ENCODE data around the gene TMEM30B. TPM values are rescaled to one million over a fixed set of nuclear protein-coding genes. Genes with fewer than 3 reads are reported as not detected.

The TMEM30B gene
- total RNA-seq, 1 experiment from 2014 or later: 0.12 TPM

- no TSS peak for BruUV-seq (replicated peaks)
- H3K9ac ChIP-seq (ENCODE audit: low read length): no peak overlapping the region
- H3K79me2 ChIP-seq (ENCODE audit: insufficient read depth, low read length): no peaks in the 10 kb centered on the region
- DNase-seq (ENCODE audit: low read depth, low spot score) (no peak), ATAC-seq (no peak)
- TF ChIP-seq TCF7L2 (IDR thresholded peaks at IDR 0.05; ENCODE audit: borderline replicate concordance, extremely low read depth, insufficient read depth, insufficient read length) (no peak), MAX (IDR thresholded peaks at IDR 0.05) (no peak), POLR2AphosphoS5 (IDR thresholded peaks at IDR 0.05; ENCODE audit: low read depth, low read length) (no peak), EGR1 (IDR thresholded peaks at IDR 0.05; ENCODE audit: low read depth) (no peak), ZNF274 (IDR thresholded peaks at IDR 0.05; ENCODE audit: low read depth, low read length) (no peak), POLR2A (IDR thresholded peaks at IDR 0.05; ENCODE audit: borderline replicate concordance, extremely low read depth, insufficient read depth, insufficient read length) (no peak), EZH2 (IDR thresholded peaks at IDR 0.05) (no peak), FOSL1 (IDR thresholded peaks at IDR 0.05; ENCODE audit: low read depth) (no peak), REST (IDR thresholded peaks at IDR 0.05; ENCODE audit: low read depth) (no peak), SRF (IDR thresholded peaks at IDR 0.05; ENCODE audit: low read depth) (no peak), SIN3A (IDR thresholded peaks at IDR 0.05; ENCODE audit: low read depth) (no peak), ELF1 (IDR thresholded peaks at IDR 0.05; ENCODE audit: borderline replicate concordance, low read depth) (no peak), CTCF (IDR thresholded peaks at IDR 0.05 in 2 of 3, conservative IDR thresholded peaks at IDR 0.05 in 1 of 3; ENCODE audit: borderline replicate concordance in 1 of 3, insufficient read depth in 1 of 3, low read depth in 2 of 3, low read length in 2 of 3) (no peak), SP1 (IDR thresholded peaks at IDR 0.05; ENCODE audit: low read depth) (no peak), ZBTB33 (IDR thresholded peaks at IDR 0.05; ENCODE audit: extremely low read depth, insufficient replicate concordance, low read length) (no peak), ATF3 (IDR thresholded peaks at IDR 0.05) (no peak), YY1 (IDR thresholded peaks at IDR 0.05; ENCODE audit: extremely low read depth, insufficient replicate concordance, low read depth, low read length) (no peak)
- CTCF ChIA-PET: no interaction called here
- intact Hi-C loops (cut with micrococcal nuclease): loop anchor here (10.0 kb wide), 1 partner anchor 573 kb away; no protein-coding TSS in a partner anchor
- POLR2A ChIA-PET: interaction anchor here (0.7 kb wide), 1 partner anchor 11 kb away, joined by 3 read pairs; no protein-coding TSS in a partner anchor
- H2AFZ ChIP-seq (ENCODE audit: low read depth, low read length, poor library complexity, severe bottlenecking): no peak overlapping the region
- RAD21 ChIA-PET (ENCODE audit: low non-redundant PET in 1 of 2, low total read pairs in 2 of 2, uncharacterized antibody in 2 of 2, unreplicated experiment in 2 of 2): no interaction called here
- H3K27me3 ChIP-seq (ENCODE audit: insufficient read depth, low read length): no peaks in the 10 kb centered on the region
- H3K4me1 ChIP-seq (ENCODE audit: control insufficient read depth in 1 of 2, insufficient read depth in 2 of 2, low read length in 2 of 2): peaks cover 6 to 10% of the 10 kb centered on the region in 2 experiments; a peak in 3 of 4 replicates
- H4K20me1 ChIP-seq (ENCODE audit: insufficient read depth): no peaks in the 10 kb centered on the region
- no peaks in the 10 kb centered on the region for H3K9me2 ChIP-seq (ENCODE audit: insufficient read depth)
- H3K4me2 ChIP-seq (ENCODE audit: low read length): no peak overlapping the region
- no peaks in the 10 kb centered on the region for H3K9me3 ChIP-seq (ENCODE audit: control insufficient read depth in 1 of 2, insufficient read depth in 1 of 2, low read depth in 1 of 2, low read length in 2 of 2)
- H3K4me3 ChIP-seq (replicated peaks in 1 of 2; ENCODE audit: low read depth in 1 of 2, low read length in 2 of 2): no peak overlapping the region
- H3K36me3 ChIP-seq (ENCODE audit: control insufficient read depth in 1 of 2, insufficient read depth in 2 of 2, low read length in 2 of 2): no peaks in the 10 kb centered on the region
- no peak overlapping the region for H3K27ac ChIP-seq (ENCODE audit: low read depth, low read length)
Measured at GRCh38 chr14:61262082-61262481, 19.1 kb downstream of the TMEM30B start.

Measured in HCT116 (cell line).